ENCODE data around the gene UPP1. TPM values are rescaled to one million over a fixed set of nuclear protein-coding genes. Genes with fewer than 3 reads are reported as not detected.

Gene UPP1
- total RNA-seq, 2 experiments from 2014 or later: 1.8 to 7.0 TPM

DNA sequence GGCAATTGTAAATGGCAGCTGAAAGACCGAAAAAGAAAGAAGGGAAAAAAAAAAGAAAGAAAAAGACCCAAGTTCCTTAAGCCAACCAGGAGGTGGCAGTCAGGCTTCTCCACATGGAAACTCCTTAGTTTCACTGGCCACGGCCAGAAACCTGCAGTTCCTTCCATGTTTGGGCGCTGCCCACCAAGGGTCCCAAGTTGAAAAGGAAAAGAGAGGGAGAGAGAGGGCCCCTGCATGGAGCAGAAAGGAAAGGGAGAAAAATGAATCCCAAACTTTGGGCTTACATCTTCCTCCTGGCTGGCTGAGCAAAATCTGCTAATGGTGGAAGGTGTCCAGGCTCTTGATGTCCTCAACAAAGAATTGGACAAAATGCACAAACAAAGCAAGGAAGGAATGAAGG lies 50.4 kb downstream of the UPP1 start:
- Histone ChIP-seq H3K27ac (ENCODE audit: low read depth, low read length, poor library complexity, severe bottlenecking) (no peak overlapping the region), H3K9me2 (ENCODE audit: insufficient read depth, low read length) (no peaks in the 10 kb centered on the region), H3K79me2 (ENCODE audit: insufficient read depth, low read depth, low read length) (no peaks in the 10 kb centered on the region), H4K20me1 (ENCODE audit: insufficient read depth, low read length) (no peaks in the 10 kb centered on the region), H3K4me1 (ENCODE audit: insufficient read depth, low read length, poor library complexity, severe bottlenecking) (no peaks in the 10 kb centered on the region), H3K36me3 (ENCODE audit: insufficient read depth, low read length) (no peaks in the 10 kb centered on the region), H3K4me3 (ENCODE audit: low read depth, low read length, poor library complexity, severe bottlenecking) (no peak overlapping the region), H3K4me2 (ENCODE audit: low read length) (no peak overlapping the region), H2AFZ (ENCODE audit: low read length) (no peak overlapping the region), H3K9me3 (ENCODE audit: low read length) (peaks cover 7% of the 10 kb centered on the region; the same call in 1 of the 2 replicates)
- no TSS peak for BruUV-seq (replicated peaks)
- ChIA-PET CTCF (ENCODE audit: unreplicated experiment) (no interaction called here), POLR2A (no interaction called here)
- TF ChIP-seq, protein P1, sequence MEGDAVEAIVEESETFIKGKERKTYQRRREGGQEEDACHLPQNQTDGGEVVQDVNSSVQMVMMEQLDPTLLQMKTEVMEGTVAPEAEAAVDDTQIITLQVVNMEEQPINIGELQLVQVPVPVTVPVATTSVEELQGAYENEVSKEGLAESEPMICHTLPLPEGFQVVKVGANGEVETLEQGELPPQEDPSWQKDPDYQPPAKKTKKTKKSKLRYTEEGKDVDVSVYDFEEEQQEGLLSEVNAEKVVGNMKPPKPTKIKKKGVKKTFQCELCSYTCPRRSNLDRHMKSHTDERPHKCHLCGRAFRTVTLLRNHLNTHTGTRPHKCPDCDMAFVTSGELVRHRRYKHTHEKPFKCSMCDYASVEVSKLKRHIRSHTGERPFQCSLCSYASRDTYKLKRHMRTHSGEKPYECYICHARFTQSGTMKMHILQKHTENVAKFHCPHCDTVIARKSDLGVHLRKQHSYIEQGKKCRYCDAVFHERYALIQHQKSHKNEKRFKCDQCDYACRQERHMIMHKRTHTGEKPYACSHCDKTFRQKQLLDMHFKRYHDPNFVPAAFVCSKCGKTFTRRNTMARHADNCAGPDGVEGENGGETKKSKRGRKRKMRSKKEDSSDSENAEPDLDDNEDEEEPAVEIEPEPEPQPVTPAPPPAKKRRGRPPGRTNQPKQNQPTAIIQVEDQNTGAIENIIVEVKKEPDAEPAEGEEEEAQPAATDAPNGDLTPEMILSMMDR (conservative IDR thresholded peaks at IDR 0.05; ENCODE audit: low read length): peak; percentile 30; the same call in 1 of the 2 replicates
- no peak for TF ChIP-seq EZH2phosphoT487 (IDR thresholded peaks at IDR 0.05; ENCODE audit: borderline replicate concordance, low read depth, low read length)
- DNase-seq (ENCODE audit: low spot score): no peak
- intact Hi-C loops (cut with micrococcal nuclease; ENCODE audit: unreplicated experiment): no loop called here

GRCh38 chr7:48140001-48140681 lies 51.1 kb downstream of the UPP1 start:
- Histone ChIP-seq H4K20me1 (ENCODE audit: insufficient read depth, low read length) (no peaks in the 10 kb centered on the region), H3K9me3 (ENCODE audit: low read length) (peaks cover 7% of the 10 kb centered on the region; the same call in 1 of the 2 replicates), H3K4me2 (ENCODE audit: low read length) (no peak overlapping the region), H3K27ac (ENCODE audit: low read depth, low read length, poor library complexity, severe bottlenecking) (no peak overlapping the region), H3K9me2 (ENCODE audit: insufficient read depth, low read length) (no peaks in the 10 kb centered on the region), H3K4me1 (ENCODE audit: insufficient read depth, low read length, poor library complexity, severe bottlenecking) (no peaks in the 10 kb centered on the region), H3K4me3 (ENCODE audit: low read depth, low read length, poor library complexity, severe bottlenecking) (no peak overlapping the region), H2AFZ (ENCODE audit: low read length) (no peak overlapping the region), H3K79me2 (ENCODE audit: insufficient read depth, low read depth, low read length) (no peaks in the 10 kb centered on the region), H3K36me3 (ENCODE audit: insufficient read depth, low read length) (no peaks in the 10 kb centered on the region)
- BruUV-seq (replicated peaks): no TSS peak
- CTCF ChIA-PET (ENCODE audit: unreplicated experiment): no interaction called here
- POLR2A ChIA-PET: interaction anchor here (1.1 kb wide), 1 partner anchor 13 kb away, joined by 5 read pairs; no protein-coding TSS in a partner anchor
- no peak for DNase-seq (ENCODE audit: low spot score)
- TF ChIP-seq, protein P1 (conservative IDR thresholded peaks at IDR 0.05; ENCODE audit: low read length): no peak
- TF ChIP-seq EZH2phosphoT487 (IDR thresholded peaks at IDR 0.05; ENCODE audit: borderline replicate concordance, low read depth, low read length): no peak
- intact Hi-C loops (cut with micrococcal nuclease; ENCODE audit: unreplicated experiment): no loop called here

DNA sequence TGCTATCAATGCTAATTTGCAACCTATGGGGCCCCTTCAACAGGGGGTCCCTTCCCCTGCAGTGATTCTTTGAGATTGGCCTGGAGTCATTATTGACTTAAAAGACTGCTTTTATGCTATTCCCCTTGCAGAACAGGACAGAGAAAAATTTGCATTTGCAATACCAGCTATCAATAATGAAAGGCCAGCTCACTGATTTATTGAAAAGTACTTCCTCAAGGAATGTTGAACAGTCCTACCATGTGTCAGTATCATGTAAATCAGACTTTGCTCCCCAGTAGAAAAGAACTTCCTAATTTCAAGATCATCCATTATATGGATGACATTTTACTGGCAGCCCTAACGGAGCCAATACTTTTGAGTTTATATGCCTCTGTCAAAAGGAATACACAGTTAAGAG lies 52.5 kb downstream of the UPP1 start:
- intact Hi-C loops (cut with micrococcal nuclease; ENCODE audit: unreplicated experiment): no loop called here
- no TSS peak for BruUV-seq (replicated peaks)
- no peaks in the 10 kb centered on the region for H3K4me1 ChIP-seq (ENCODE audit: insufficient read depth, low read length, poor library complexity, severe bottlenecking)
- H3K9me3 ChIP-seq (ENCODE audit: low read length): peaks cover 3% of the 10 kb centered on the region; the same call in 1 of the 2 replicates
- H4K20me1 ChIP-seq (ENCODE audit: insufficient read depth, low read length): no peaks in the 10 kb centered on the region
- H3K27ac ChIP-seq (ENCODE audit: low read depth, low read length, poor library complexity, severe bottlenecking): no peak overlapping the region
- POLR2A ChIA-PET: interaction anchor here (1.0 to 1.1 kb wide), 3 partner anchors 14 to 201 kb away, joined by 3 to 5 read pairs (median 3); no protein-coding TSS in a partner anchor
- no peak overlapping the region for H3K4me2 ChIP-seq (ENCODE audit: low read length)
- no peaks in the 10 kb centered on the region for H3K36me3 ChIP-seq (ENCODE audit: insufficient read depth, low read length)
- no peak for DNase-seq (ENCODE audit: low spot score)
- CTCF ChIA-PET (ENCODE audit: unreplicated experiment): no interaction called here
- H3K9me2 ChIP-seq (ENCODE audit: insufficient read depth, low read length): no peaks in the 10 kb centered on the region
- no peaks in the 10 kb centered on the region for H3K79me2 ChIP-seq (ENCODE audit: insufficient read depth, low read depth, low read length)
- H3K4me3 ChIP-seq (ENCODE audit: low read depth, low read length, poor library complexity, severe bottlenecking): no peak overlapping the region
- H2AFZ ChIP-seq (ENCODE audit: low read length): no peak overlapping the region
- TF ChIP-seq, protein P1 (conservative IDR thresholded peaks at IDR 0.05; ENCODE audit: low read length): no peak
- TF ChIP-seq EZH2phosphoT487 (IDR thresholded peaks at IDR 0.05; ENCODE audit: borderline replicate concordance, low read depth, low read length): no peak
